NOMO-1 treated with DMSO at 0.1 percent for 48 hours (cell line): Measurements from ENCODE around the gene SPPL3.
"Not testable (repeated sequence)": the region's sequence is repeated elsewhere in the genome, so short reads cannot be mapped to it uniquely, and the experiment has no call there.

Experiments
- DNase-seq: peaks from one replicate; lab custom pipeline; 2025; ENCODE audit not compliant: unreplicated experiment; lab: John Stamatoyannopoulos, UW

Gene SPPL3

GRCh38 chr12:120821878-120822277 lies 82.3 kb downstream of the SPPL3 start:
- no peak for DNase-seq

- no peak for DNase-seq
Measured at GRCh38 chr12:120820884-120821510, 83.2 kb downstream of the SPPL3 start.

- DNase-seq, result no peak
Measured at GRCh38 chr12:120818416-120818815, 85.7 kb downstream of the SPPL3 start.

GRCh38 chr12:120817559-120818330 lies 86.4 kb downstream of the SPPL3 start:
- DNase-seq, result no peak

GRCh38 chr12:120816363-120816762 lies 87.8 kb downstream of the SPPL3 start:
- no peak for DNase-seq

GRCh38 chr12:120814903-120815429 lies 89.2 kb downstream of the SPPL3 start:
- no peak for DNase-seq

GRCh38 chr12:120814203-120814902 lies 89.8 kb downstream of the SPPL3 start:
- no peak for DNase-seq

- DNase-seq, result no peak
Measured at GRCh38 chr12:120813588-120814153, 90.5 kb downstream of the SPPL3 start.

GRCh38 chr12:120810021-120810420 lies 94.1 kb downstream of the SPPL3 start:
- DNase-seq, result no peak

GRCh38 chr12:120804428-120804827 lies 99.7 kb downstream of the SPPL3 start:
- no peak for DNase-seq

- DNase-seq, result no peak
Measured at GRCh38 chr12:120801146-120801545, 103.0 kb downstream of the SPPL3 start.

GRCh38 chr12:120800665-120801064 lies 103.5 kb downstream of the SPPL3 start:
- no peak for DNase-seq

- DNase-seq, result no peak
Measured at GRCh38 chr12:120799243-120800045, 104.7 kb downstream of the SPPL3 start.

GRCh38 chr12:120798696-120799095 lies 105.5 kb downstream of the SPPL3 start:
- DNase-seq, result no peak

GRCh38 chr12:120797677-120798642 lies 106.2 kb downstream of the SPPL3 start:
- DNase-seq, result no peak

GRCh38 chr12:120795441-120796178 lies 108.5 kb downstream of the SPPL3 start:
- DNase-seq, result no peak

- DNase-seq, result no peak
Measured at GRCh38 chr12:120793357-120793756, 110.8 kb downstream of the SPPL3 start.

- not testable (repeated sequence) for DNase-seq
Measured at GRCh38 chr12:120792456-120792855, 111.7 kb downstream of the SPPL3 start.

GRCh38 chr12:120791669-120792176 lies 112.4 kb downstream of the SPPL3 start:
- DNase-seq, result no peak
